ENCODE data around the gene UBE3B. TPM values are rescaled to one million over a fixed set of nuclear protein-coding genes. Genes with fewer than 3 reads are reported as not detected.

The UBE3B gene
- polyA plus RNA-seq, 1 donor (not counting 4 experiments of a cell fraction or from before 2014, with no cell fraction given) = 27.1 TPM

- dilution Hi-C loops (cut with MboI; ENCODE audit: extremely low pct_ligation_motif_present, low sequenced_read_pairs) = no loop called here
- TF ChIP-seq CTCF (optimal IDR thresholded peaks at IDR 0.05 in 1 of 3, IDR thresholded peaks at IDR 0.05 in 1 of 3, conservative IDR thresholded peaks at IDR 0.05 in 1 of 3; ENCODE audit: extremely low read depth in 1 of 3, insufficient read depth in 2 of 3, low read length in 3 of 3) (no peak), EZH2 (IDR thresholded peaks at IDR 0.05; ENCODE audit: low read length) (no peak)
- no peaks in the 10 kb centered on the region for H3K9me3 ChIP-seq (ENCODE audit: control insufficient read depth, low read depth, low read length)
- no peaks in the 10 kb centered on the region for H3K79me2 ChIP-seq (ENCODE audit: control insufficient read depth, insufficient read depth, low read length)
- DNase-seq (ENCODE audit: low read depth, low spot score) = no peak
- H3K9ac ChIP-seq (ENCODE audit: control insufficient read depth, extremely low read depth, insufficient read depth, low read length) = no peak overlapping the region
- H3K27ac ChIP-seq (ENCODE audit: control insufficient read depth, insufficient read depth, low read length) = no peak overlapping the region
- H3K4me1 ChIP-seq (ENCODE audit: control insufficient read depth, extremely low read depth, insufficient read depth, low read length) = no peaks in the 10 kb centered on the region
- peaks cover 37 to 48% of the 10 kb centered on the region in 2 experiments for H3K36me3 ChIP-seq (ENCODE audit: control insufficient read depth in 2 of 2, extremely low read depth in 1 of 2, insufficient read depth in 2 of 2, low read length in 2 of 2)
- H3K4me3 ChIP-seq (ENCODE audit: control insufficient read depth in 2 of 3, extremely low read depth in 1 of 3, insufficient read depth in 2 of 3, low read depth in 1 of 3, low read length in 3 of 3) = no peak overlapping the region
- H4K20me1 ChIP-seq (ENCODE audit: control insufficient read depth, extremely low read depth, insufficient read depth, low read length) = no peaks in the 10 kb centered on the region
- no peak overlapping the region for H2AFZ ChIP-seq (ENCODE audit: control insufficient read depth, low read length)
- no peaks in the 10 kb centered on the region for H3K27me3 ChIP-seq (ENCODE audit: control insufficient read depth, extremely low read depth, insufficient read depth, low read length)
- H3K4me2 ChIP-seq (ENCODE audit: control insufficient read depth, extremely low read depth, insufficient read depth, low read depth, low read length) = no peak overlapping the region
- no peak for FAIRE-seq
- no peaks in the 10 kb centered on the region for H3K9me1 ChIP-seq (ENCODE audit: control insufficient read depth, extremely low read depth, insufficient read depth, low read length)
Observed at GRCh38 chr12:109489955-109490565, 12.6 kb downstream of the UBE3B start.

- Histone ChIP-seq H2AFZ (ENCODE audit: control insufficient read depth, low read length) (no peak overlapping the region), H3K9me1 (ENCODE audit: control insufficient read depth, extremely low read depth, insufficient read depth, low read length) (no peaks in the 10 kb centered on the region), H3K4me1 (ENCODE audit: control insufficient read depth, extremely low read depth, insufficient read depth, low read length) (no peaks in the 10 kb centered on the region), H4K20me1 (ENCODE audit: control insufficient read depth, extremely low read depth, insufficient read depth, low read length) (no peaks in the 10 kb centered on the region), H3K79me2 (ENCODE audit: control insufficient read depth, insufficient read depth, low read length) (no peaks in the 10 kb centered on the region), H3K36me3 (ENCODE audit: control insufficient read depth in 2 of 2, extremely low read depth in 1 of 2, insufficient read depth in 2 of 2, low read length in 2 of 2) (peaks cover 29 to 39% of the 10 kb centered on the region in 2 experiments), H3K9me3 (ENCODE audit: control insufficient read depth, low read depth, low read length) (no peaks in the 10 kb centered on the region), H3K27me3 (ENCODE audit: control insufficient read depth, extremely low read depth, insufficient read depth, low read length) (no peaks in the 10 kb centered on the region), H3K27ac (ENCODE audit: control insufficient read depth, insufficient read depth, low read length) (no peak overlapping the region), H3K9ac (ENCODE audit: control insufficient read depth, extremely low read depth, insufficient read depth, low read length) (no peak overlapping the region), H3K4me2 (ENCODE audit: control insufficient read depth, extremely low read depth, insufficient read depth, low read depth, low read length) (no peak overlapping the region), H3K4me3 (ENCODE audit: control insufficient read depth in 2 of 3, extremely low read depth in 1 of 3, insufficient read depth in 2 of 3, low read depth in 1 of 3, low read length in 3 of 3) (no peak overlapping the region)
- dilution Hi-C loops (cut with MboI; ENCODE audit: extremely low pct_ligation_motif_present, low sequenced_read_pairs) = no loop called here
- no peak for TF ChIP-seq EZH2 (IDR thresholded peaks at IDR 0.05; ENCODE audit: low read length)
- no peak for TF ChIP-seq CTCF (optimal IDR thresholded peaks at IDR 0.05 in 1 of 3, IDR thresholded peaks at IDR 0.05 in 1 of 3, conservative IDR thresholded peaks at IDR 0.05 in 1 of 3; ENCODE audit: extremely low read depth in 1 of 3, insufficient read depth in 2 of 3, low read length in 3 of 3)
- DNase-seq (ENCODE audit: low read depth, low spot score) (no peak), FAIRE-seq (no peak)
Observed at GRCh38 chr12:109491671-109492070, 14.2 kb downstream of the UBE3B start.
